Adrenal gland (tissue), 12 donors: ENCODE measurements around the gene TMEM117. TPM values are rescaled to one million over a fixed set of nuclear protein-coding genes. Genes with fewer than 3 reads are reported as not detected.

Source experiments
- DNase-seq, 7 donors: peaks; one replicate each; pipeline ENCODE4 v3.0.0-alpha.2; 2019 to 2020
- H3K27ac ChIP-seq, 5 donors: fragments of 200-600 bp; sonication (generic) in 4 of 5; 1 replicate in 3 of 5; 2 replicates in 2 of 5; pipeline versions ENCODE4 v1.5.1 to v1.8.0; 2016 to 2020; ENCODE audit warnings: mild to moderate bottlenecking in 1 of 5
- H3K27me3 ChIP-seq: fragments of 200-600 bp; 2 replicates; pipeline ENCODE4 v1.8.0; 2021
- H3K36me3 ChIP-seq, 2 donors: fragments of 200-600 bp; replicated peaks in 1 of 2; 1 replicate in 1 of 2; 2 replicates in 1 of 2; pipeline versions ENCODE4 v1.5.1 to v1.8.0; 2018 to 2022
- H3K4me1 ChIP-seq, 2 donors: fragments of 200-600 bp; replicated peaks in 1 of 2; 1 replicate in 1 of 2; 2 replicates in 1 of 2; pipeline versions ENCODE4 v1.5.1 to v1.8.0; 2018 to 2021
- H3K4me3 ChIP-seq, 4 donors: fragments of 200-600 bp; sonication (generic) in 3 of 4; one replicate each; pipeline ENCODE4 v1.5.1; 2016 to 2018
- H3K9me3 ChIP-seq, 3 donors: fragments of 200-600 bp; sonication (generic) in 1 of 3; replicated peaks in 1 of 3; 1 replicate in 2 of 3; 2 replicates in 1 of 3; pipeline versions ENCODE4 v1.5.1 to v1.8.0; 2016 to 2021
- POLR2A ChIP-seq, 2 donors: fragments of 450-650 bp; IDR thresholded peaks; one replicate each; pipeline ENCODE4 v1.6.1; 2017; ENCODE audit warnings: antibody characterized with exemption in 2 of 2, mild to moderate bottlenecking in 2 of 2, moderate library complexity in 1 of 2
- WGBS, 4 donors: extraction: QIAGEN DNeasy Blood & Tissue Kit in 2 of 4; methylation state at CpG; one replicate each; pipeline versions ENCODE4 v1.1.5 to v1.1.7; 2013 to 2017; 5-methylcytosine and 5-hydroxymethylcytosine counted together
- intact Hi-C, 2 donors: fragments of 100-400 bp; cut with DNase I; formaldehyde crosslinking; loops; one replicate each; pipeline versions ENCODE4 v1.14.1 to v1.15.0; 2022 to 2023
- polyA plus RNA-seq, 3 donors: library from polyadenylated mRNA; stranded (reverse); fragments of 200-250 nt in 2 of 3; fragments of 350-450 nt in 1 of 3; fragmentation: Illumina TruSeq in 1 of 3; extraction: RNeasy Lipid Tissue Mini Kit (QIAGEN cat#74804) in 1 of 3; gene quantifications; one replicate each; pipeline ENCODE4 v1.2.3, GENCODE V29; 2013 to 2014
- total RNA-seq, 9 donors: library from RNA; depleted of rRNA in 4 of 9; stranded (reverse); fragments of >200 nt in 4 of 9; fragments of 120-200 nt in 1 of 9; fragmentation: NEBNext Ultra II Directional in 1 of 9; extraction: Animal tissue kit (Norgen Biotek cat#: 25700) in 1 of 9; gene quantifications; one replicate each; pipeline versions ENCODE4 v1.1.0 to v1.2.4, GENCODE V29; 2013 to 2023
- TF ChIP-seq, protein P1 (sequence below), 6 experiments: fragments of 450-650 bp in 4 of 6; fragments of 200-600 bp in 2 of 6; sonication (generic) in 1 of 6; IDR thresholded peaks; 1 replicate in 5 of 6; 2 replicates in 1 of 6; pipeline versions ENCODE4 v1.5.1 to v1.8.0; 2016 to 2021; ENCODE audit warnings: antibody characterized with exemption in 6 of 6, mild to moderate bottlenecking in 2 of 6, moderate library complexity in 1 of 6
- donor health status: healthy with polysubstance abuse.
- donor health status: Bipolar disorder and iron deficiency.
- donor health status: DM: yes; HTN: yes; CAD: no.
- donor health status: DM: no; HTN: no; CAD: no.
- donor health status: DM: no; HTN: no; CAD: no.
- donor health status: DM: yes; HTN: yes; CAD: no.

The TMEM117 gene
- total and polyA plus RNA-seq, 12 donors: 1.9 to 38.5 (median 6.7) TPM

DNA sequence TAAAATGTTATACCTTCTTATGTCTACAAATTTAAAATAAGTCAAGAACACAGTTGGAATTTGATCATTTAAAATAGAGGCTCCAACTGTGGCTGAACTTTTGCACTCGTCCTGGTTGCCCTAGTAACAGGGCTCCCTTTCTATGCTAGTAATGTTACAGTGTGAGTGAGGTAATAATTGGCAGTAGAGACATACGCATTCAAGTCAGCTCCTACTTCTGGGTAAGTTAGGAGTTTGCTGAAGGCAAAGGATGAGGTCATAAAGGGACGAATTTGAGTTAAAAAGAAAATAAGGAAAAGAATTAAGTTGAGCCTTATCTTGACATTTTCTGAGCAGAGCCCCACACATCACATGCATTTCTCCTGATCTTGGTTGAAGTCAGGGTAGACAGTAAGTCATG lies 129.1 kb downstream of the TMEM117 start:
- WGBS, 4 donors: 63 to 76% (median 70%) methylated on average over 3 of the region's 3 CpGs
- Histone ChIP-seq H3K27me3 (no peaks in the 10 kb centered on the region), H3K4me1 (no peaks in the 10 kb centered on the region), H3K27ac (no peak overlapping the region), H3K9me3 (no peaks in the 10 kb centered on the region), H3K36me3 (no peaks in the 10 kb centered on the region), H3K4me3 (no peak overlapping the region)
- TF ChIP-seq POLR2A (IDR thresholded peaks at IDR 0.05): no peak
- TF ChIP-seq, protein P1, sequence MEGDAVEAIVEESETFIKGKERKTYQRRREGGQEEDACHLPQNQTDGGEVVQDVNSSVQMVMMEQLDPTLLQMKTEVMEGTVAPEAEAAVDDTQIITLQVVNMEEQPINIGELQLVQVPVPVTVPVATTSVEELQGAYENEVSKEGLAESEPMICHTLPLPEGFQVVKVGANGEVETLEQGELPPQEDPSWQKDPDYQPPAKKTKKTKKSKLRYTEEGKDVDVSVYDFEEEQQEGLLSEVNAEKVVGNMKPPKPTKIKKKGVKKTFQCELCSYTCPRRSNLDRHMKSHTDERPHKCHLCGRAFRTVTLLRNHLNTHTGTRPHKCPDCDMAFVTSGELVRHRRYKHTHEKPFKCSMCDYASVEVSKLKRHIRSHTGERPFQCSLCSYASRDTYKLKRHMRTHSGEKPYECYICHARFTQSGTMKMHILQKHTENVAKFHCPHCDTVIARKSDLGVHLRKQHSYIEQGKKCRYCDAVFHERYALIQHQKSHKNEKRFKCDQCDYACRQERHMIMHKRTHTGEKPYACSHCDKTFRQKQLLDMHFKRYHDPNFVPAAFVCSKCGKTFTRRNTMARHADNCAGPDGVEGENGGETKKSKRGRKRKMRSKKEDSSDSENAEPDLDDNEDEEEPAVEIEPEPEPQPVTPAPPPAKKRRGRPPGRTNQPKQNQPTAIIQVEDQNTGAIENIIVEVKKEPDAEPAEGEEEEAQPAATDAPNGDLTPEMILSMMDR (IDR thresholded peaks at IDR 0.05): no peak
- intact Hi-C loops: no loop called here
- no peak for DNase-seq

DNA sequence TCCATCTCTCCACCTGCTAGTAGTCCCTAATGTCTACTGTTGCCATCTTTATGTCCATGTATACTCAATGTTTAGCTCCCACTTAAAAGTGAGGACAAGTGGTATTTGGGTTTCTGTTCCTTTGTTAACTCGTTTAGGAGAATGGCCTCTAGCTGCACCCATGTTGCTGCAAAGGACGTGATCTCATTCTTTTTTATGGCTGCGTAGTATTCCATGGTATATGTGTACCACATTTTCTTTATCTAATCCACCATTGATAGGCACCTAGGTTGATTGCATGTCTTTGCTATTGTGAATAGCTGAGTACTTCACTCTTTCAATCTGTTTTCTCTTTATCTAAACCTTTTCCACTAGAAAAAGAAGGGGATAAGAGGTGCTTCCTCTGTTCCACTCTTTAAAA lies 130.0 kb downstream of the TMEM117 start:
- 83 to 92% (median 86%) methylated on average over 3 of the region's 3 CpGs for WGBS, 4 donors
- no peaks in the 10 kb centered on the region for H3K9me3 ChIP-seq
- intact Hi-C loops: no loop called here
- no peaks in the 10 kb centered on the region for H3K27me3 ChIP-seq
- H3K4me1 ChIP-seq: no peaks in the 10 kb centered on the region
- no peak overlapping the region for H3K27ac ChIP-seq
- DNase-seq: no peak
- H3K4me3 ChIP-seq: no peak overlapping the region
- TF ChIP-seq POLR2A (IDR thresholded peaks at IDR 0.05): no peak
- TF ChIP-seq, protein P1 (IDR thresholded peaks at IDR 0.05): no peak
- H3K36me3 ChIP-seq: no peaks in the 10 kb centered on the region

DNA sequence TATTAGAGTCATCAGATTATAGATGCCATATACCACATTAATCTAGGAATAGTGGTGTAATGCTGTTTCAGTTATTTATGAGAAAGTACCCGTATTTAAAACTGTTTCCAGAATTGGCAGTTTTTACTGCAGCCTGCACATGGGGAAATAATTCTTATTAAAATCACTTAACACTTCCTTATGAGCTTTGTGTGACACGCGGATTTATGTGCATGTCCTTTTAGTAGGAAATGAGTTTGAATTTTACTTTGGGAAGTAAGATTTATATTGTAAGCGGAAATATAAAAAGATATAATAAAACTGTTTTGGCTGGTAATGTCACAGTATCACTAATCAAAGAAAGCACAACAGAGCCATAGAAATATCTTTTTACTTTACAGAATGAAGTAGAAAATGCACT lies 132.9 kb downstream of the TMEM117 start:
- no peak overlapping the region for H3K4me3 ChIP-seq
- DNase-seq: no peak
- no peaks in the 10 kb centered on the region for H3K27me3 ChIP-seq
- H3K9me3 ChIP-seq: no peaks in the 10 kb centered on the region
- H3K4me1 ChIP-seq: no peaks in the 10 kb centered on the region
- H3K36me3 ChIP-seq: no peaks in the 10 kb centered on the region
- TF ChIP-seq POLR2A (IDR thresholded peaks at IDR 0.05): no peak
- TF ChIP-seq, protein P1 (IDR thresholded peaks at IDR 0.05): no peak
- intact Hi-C loops: no loop called here
- 69 to 76% (median 72%) methylated on average over 4 of the region's 4 CpGs for WGBS, 4 donors
- H3K27ac ChIP-seq: no peak overlapping the region

DNA sequence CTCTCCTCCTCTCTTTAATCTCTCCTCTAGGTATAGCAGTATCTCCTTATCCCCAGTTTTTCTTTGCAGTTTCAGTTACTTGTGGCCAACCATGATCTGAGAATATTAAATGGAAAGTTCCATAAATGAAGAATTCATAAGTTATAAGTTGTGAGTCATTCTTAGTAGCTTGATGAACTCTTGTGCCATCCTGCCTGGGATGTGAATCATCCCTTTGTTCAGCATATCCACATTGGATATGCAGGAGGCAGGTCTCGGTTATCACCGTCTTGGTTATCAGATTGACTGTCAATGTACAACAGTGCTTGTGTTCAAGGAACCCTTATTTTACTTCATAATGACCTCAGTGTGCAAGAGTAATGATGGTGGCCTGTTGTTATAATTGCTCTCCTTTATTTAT lies 134.0 kb downstream of the TMEM117 start:
- H3K27ac ChIP-seq: no peak overlapping the region
- H3K36me3 ChIP-seq: no peaks in the 10 kb centered on the region
- peak in 5 of 7 donors; percentile 19 to 44 (median 28) for DNase-seq
- H3K4me3 ChIP-seq: no peak overlapping the region
- H3K9me3 ChIP-seq: no peaks in the 10 kb centered on the region
- 46 to 66% (median 51%) methylated on average over 2 of the region's 2 CpGs for WGBS, 4 donors
- intact Hi-C loops: no loop called here
- H3K27me3 ChIP-seq: no peaks in the 10 kb centered on the region
- no peaks in the 10 kb centered on the region for H3K4me1 ChIP-seq
- TF ChIP-seq, protein P1 (IDR thresholded peaks at IDR 0.05): no peak
